ENCODE measurements around the gene RBP3. TPM values are rescaled to one million over a fixed set of nuclear protein-coding genes. Genes with fewer than 3 reads are reported as not detected.

RBP3 gene
- total and polyA plus RNA-seq, 11 donors, result not detected

- ATAC-seq (no peak), DNase-seq (no peak)
- Histone ChIP-seq H3K36me3 (no peaks in the 10 kb centered on the region), H3K27me3 (peaks cover 0 to 16% (median 0%) of the 10 kb centered on the region in 9 donors), H3K4me1 (peaks cover 0 to 13% (median 0%) of the 10 kb centered on the region in 12 donors), H3K4me3 (no peak within 1 kb of the TSS), H3K9me3 (no peaks in the 10 kb centered on the region), H3K27ac (no peak within 1 kb of the TSS)
- intact Hi-C loops (cut with DNase I), result no loop called here
- WGBS, 4 donors, result 59 to 63% (median 63%) methylated on average over 34 to 35 of the region's 35 CpGs
- TF ChIP-seq POLR2A (IDR thresholded peaks at IDR 0.05) (no peak), CTCF (IDR thresholded peaks at IDR 0.05) (no peak)
Measured at GRCh38 chr10:47322300-47323061, 25.7 kb upstream of the RBP3 start, which contains the start of gene GDF2. Gene GDF2, plus strand, starts transcription at chr10:47322454. Its CDS starts 215 bp downstream, at chr10:47322669.

GRCh38 chr10:47323087-47323486 is 25.1 kb upstream of the RBP3 start:
- TF ChIP-seq CTCF (IDR thresholded peaks at IDR 0.05), result no peak
- Histone ChIP-seq H3K27ac (no peak overlapping the region), H3K4me1 (peaks cover 0 to 13% (median 0%) of the 10 kb centered on the region in 12 donors), H3K27me3 (peaks cover 0 to 16% (median 0%) of the 10 kb centered on the region in 9 donors), H3K4me3 (no peak overlapping the region), H3K9me3 (no peaks in the 10 kb centered on the region), H3K36me3 (no peaks in the 10 kb centered on the region)
- ATAC-seq (no peak), DNase-seq (no peak)
- intact Hi-C loops (cut with DNase I), result no loop called here
- WGBS, 4 donors, result 59 to 67% (median 65%) methylated on average over 1 of the region's 1 CpG

- no peak overlapping the region for H3K27ac ChIP-seq
- ATAC-seq (no peak), DNase-seq (no peak)
- 42 to 54% (median 48%) methylated on average over 5 of the region's 5 CpGs for WGBS, 4 donors
- no peak overlapping the region for H3K4me3 ChIP-seq
- TF ChIP-seq CTCF (IDR thresholded peaks at IDR 0.05), result no peak
- TF ChIP-seq POLR2A (IDR thresholded peaks at IDR 0.05), result no peak
- H3K9me3 ChIP-seq, result no peaks in the 10 kb centered on the region
- no peaks in the 10 kb centered on the region for H3K36me3 ChIP-seq
- intact Hi-C loops (cut with DNase I), result no loop called here
- H3K27me3 ChIP-seq, result peaks cover 0 to 16% (median 0%) of the 10 kb centered on the region in 9 donors
- peaks cover 0 to 13% (median 0%) of the 10 kb centered on the region in 12 donors for H3K4me1 ChIP-seq
Measured at GRCh38 chr10:47323636-47324296, 24.4 kb upstream of the RBP3 start.

Measured in heart left ventricle (tissue), 16 donors.